DMS153 treated with DMSO at 0.1 percent for 48 hours (cell line): Measurements from ENCODE around the gene SHISA9.

Experiments
- DNase-seq: peaks from one replicate; lab custom pipeline; 2025; ENCODE audit not compliant: unreplicated experiment; lab: John Stamatoyannopoulos, UW

SHISA9 gene

DNA sequence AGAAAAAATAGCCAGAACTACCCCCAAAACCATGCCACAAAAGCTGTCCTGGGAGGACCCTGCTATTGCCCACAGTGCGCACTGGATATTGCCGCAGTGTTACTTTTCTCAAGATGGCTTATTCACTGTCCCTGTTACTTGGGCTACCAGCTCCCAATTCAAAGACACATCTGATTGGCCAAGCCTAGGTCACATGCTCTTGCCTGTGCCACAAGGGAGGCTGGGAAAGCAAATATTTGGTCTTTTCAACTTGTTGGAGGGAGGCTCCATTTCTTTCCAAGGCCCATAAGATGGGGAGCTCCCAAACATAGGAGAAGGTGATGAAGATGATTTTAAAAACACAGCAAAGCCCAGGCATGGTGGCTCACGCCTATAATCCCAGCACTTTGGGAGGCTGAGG is 257.0 kb downstream of the SHISA9 start:
- no peak for DNase-seq

DNA sequence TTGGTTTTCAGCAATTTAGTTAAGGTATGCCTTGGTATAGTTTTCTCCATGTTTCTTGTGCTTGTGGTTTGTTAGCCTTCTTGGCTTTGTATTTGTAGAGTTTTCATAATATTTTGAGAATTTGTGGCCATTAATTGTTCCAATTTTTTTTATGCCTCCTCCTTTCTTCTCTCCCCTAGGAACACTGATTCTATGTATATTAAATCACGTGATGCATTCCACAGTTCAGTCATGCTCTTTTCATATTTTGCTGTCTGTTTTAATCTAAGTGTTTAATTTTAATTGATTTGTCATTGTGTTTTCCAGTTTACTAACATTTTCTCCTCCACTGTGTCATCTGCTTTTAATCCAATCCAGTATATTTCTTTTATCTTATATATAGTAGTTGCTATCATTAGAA is 263.6 kb downstream of the SHISA9 start:
- no peak for DNase-seq

DNA sequence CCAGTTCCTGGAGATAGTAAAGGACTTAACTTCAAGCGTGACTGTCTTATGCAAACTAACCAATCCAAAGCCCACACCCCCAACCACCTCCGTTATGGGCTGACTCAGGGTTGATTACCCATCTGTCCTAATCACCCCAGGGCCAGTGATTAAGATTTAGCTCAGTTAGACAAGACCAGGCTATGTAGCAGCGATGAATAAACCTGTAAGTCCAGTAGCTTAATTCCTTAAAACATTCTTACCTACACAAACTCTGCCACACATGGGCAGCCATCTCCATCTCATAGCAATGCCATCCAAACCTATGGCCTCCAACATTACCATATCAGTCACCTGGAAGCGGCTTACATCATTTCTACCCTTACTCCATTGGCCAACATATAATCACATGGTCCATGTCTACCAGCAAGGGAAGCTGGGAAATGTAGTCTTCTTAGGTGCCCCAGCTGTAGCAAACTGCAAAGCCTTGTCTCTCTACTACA is 266.7 kb downstream of the SHISA9 start:
- DNase-seq = no peak

DNA sequence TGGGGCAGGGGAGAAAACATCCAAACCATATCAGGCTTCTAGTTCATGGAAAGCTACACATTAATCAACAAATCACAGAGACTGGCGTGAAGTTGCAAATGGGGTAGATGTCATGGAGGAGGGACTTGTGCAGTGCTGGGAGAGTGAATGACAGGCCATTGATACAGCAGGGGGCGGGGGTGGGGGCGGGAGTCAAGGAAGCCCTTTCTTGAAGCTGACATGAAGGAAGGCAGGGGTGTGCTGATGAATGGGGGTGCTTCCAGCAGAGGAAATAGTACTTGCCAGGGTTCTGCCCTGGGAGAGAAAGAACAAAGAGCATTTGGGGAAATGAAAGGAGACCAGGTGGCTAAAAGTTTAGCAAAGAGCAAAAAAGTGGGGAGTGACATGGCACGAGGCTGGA is 269.9 kb downstream of the SHISA9 start:
- DNase-seq = no peak

DNA sequence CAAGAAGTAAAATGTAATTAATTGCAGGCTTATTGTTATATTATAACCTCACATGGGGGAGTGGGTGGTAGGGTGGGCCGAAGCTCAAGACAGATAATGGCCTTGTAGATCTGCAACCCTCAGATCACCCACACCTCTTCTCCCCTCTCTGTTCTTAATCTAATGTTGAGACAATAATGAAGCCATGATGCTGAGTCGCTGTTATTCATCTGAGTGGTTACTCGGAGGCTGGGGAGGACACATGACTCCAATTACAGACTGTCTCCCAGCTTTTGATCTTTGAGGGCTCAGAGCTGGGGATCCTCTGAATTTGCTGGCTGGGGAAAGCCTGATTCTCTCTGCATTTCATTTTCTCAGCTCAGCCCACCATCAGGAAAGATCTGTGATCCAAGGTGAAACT is 275.3 kb downstream of the SHISA9 start:
- DNase-seq = no peak

DNA sequence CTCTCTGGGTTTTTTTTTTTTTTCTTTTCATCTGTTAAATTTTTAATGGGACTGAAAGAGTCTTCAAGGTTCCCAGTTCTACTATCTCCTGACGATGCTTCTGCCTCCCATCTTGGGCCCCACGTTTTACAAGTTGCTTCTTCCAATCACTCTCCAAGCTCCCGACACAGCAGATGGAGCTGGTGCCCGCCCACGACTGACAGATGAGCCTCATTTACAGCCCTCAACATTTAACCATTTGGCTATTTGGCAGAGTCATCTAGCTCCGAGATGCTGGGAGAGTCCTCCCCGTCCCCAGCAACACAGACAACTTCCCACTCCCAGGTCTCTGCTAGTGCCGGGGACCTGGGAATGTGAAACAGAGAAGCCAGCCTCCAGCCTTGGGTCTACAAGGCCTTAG is 276.9 kb downstream of the SHISA9 start:
- DNase-seq = no peak

DNA sequence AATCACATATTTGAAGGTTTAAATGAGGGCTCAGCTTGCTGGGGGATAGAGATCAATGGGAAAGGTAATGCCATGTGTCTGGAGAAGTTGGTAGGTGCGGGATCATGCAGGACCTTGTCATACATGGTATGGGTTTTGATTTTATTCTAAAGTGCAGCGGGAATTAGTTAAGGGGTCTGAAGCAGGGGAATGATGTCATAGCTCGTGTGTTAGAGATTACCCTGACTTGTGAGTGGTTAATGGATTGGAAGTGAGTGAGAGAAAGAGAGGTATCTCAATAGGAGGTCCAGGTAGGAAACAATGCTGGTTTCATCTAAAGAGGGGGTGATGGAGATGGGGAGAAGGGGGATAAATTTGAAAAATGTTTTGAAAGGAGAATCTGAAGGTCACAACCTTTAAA is 280.0 kb downstream of the SHISA9 start:
- DNase-seq = no peak

DNA sequence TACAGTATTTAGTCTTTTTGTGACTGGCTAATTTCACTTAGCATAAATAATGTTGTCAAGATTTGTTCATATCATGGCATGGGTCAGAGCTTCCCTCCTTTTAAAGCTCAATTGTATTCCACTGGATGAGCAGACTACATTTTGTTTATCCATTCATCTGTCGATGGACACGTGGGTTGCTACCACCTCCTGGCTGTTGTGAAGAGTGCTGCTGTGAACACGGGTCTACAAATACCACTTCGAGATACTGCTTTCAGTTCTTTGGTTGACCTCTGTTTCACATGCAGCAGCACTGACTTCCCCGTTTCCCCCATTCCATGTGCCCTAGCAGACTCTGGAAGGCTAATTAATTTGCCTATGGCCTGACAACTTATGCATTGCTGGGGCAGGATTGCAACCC is 285.4 kb downstream of the SHISA9 start:
- DNase-seq = no peak

DNA sequence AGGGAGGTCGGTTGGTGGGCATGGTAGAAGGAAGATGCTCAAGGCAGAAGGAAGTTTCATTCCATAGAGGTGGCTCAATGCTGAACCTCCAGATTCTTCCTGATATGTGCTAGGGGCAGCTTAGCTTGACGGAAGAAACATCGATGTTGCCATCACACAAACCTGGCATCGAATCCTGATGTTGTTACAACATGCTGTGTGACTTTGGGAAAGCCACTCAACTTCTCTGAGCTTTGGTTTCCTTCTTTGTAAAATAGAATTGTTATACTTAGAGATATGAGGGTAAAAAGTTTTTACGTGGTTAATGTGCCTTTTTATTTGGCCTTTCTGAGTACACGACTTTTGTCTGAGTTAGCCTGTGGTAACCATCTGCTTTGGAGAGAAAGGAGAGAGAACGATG is 287.9 kb downstream of the SHISA9 start:
- DNase-seq = no peak

DNA sequence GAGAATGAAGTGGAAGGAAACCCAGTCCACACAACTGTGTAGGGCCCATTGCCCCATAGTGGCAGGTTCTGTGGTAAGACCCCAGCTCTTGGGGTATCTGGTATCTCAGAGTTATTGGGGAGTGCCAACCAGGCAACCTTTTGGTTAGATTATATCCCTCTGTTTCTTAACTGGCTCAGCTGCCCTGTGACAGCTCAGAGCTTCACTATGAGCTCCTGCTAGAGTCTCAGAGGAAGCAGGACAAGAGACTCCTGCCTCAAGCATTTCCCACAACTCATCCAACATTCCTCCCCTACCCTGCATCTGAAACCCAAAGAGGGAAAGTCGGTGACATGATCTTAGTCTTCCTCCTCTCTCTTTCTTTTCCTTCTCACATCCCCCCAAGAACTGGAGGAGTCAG is 292.3 kb downstream of the SHISA9 start:
- DNase-seq = no peak

DNA sequence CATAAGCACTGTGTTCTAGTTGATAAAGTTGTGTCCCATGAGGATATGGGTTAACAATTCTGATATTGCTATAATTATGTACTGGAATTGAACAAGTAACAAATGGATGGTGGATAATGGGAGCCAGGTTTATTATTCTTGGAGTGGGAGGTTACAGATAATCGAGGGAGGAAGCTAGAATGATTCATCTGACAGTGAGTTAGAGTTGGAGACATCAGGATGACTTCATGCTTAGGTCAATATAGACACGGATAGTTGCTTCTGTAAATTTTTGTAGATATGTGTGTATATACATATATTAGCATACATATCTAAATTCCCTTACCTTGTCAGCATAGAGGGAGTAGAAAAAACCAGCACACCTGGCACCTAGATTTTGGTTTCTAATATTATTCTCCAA is 293.4 kb downstream of the SHISA9 start:
- DNase-seq = no peak

DNA sequence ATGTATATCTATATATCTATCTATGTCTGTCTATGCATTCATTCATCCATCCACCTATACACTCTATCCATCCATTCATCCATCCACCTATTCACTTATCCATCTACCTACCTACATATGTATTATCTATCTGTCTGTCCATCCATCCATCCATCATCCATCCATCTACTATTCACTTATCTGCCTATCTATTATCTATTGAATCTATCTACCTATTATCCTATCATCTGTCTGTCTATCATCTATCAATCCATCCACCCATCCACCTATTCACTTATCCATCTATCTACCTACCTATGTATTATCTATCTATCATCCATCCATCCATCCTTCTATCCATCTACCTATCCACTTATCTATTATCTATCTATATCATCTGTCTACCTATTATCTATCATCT is 302.3 kb downstream of the SHISA9 start:
- no peak for DNase-seq

DNA sequence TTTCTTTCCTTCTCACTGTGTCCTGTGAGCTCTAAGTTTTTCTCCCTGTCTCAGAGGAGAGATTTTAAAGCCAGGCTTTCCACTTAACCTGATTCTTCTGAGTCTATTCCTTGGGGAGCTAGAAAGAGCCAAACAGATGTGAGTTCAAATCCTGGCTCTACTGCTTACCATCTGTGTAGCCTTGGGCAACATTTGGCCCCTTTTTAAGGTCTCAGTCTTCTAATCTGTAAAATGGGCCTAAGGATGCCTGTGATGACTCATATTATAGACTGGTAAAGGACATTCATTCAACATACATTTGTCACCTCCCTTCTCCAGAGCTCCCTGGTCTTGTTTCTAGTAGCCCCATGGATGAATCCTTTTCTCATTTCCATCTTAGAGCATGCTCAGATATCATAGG is 304.0 kb downstream of the SHISA9 start:
- no peak for DNase-seq

DNA sequence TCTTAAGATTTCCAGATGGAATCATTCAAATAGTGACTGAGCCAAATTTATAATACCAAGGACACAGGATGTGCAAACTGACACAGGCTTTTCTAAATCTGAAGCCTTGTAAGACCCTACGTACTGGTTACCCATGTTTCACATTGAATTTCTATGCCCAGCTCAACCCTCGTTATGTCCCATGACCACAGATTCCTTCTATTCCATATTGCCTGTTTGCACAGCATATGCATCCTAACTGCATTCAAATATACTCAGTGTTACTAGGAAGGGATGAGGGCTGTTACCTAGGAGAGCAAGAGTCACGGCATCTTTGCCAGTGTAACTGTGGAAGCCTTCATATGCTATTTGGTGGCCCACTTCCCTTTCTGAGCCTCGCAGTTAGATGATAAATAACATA is 305.2 kb downstream of the SHISA9 start:
- no peak for DNase-seq

DNA sequence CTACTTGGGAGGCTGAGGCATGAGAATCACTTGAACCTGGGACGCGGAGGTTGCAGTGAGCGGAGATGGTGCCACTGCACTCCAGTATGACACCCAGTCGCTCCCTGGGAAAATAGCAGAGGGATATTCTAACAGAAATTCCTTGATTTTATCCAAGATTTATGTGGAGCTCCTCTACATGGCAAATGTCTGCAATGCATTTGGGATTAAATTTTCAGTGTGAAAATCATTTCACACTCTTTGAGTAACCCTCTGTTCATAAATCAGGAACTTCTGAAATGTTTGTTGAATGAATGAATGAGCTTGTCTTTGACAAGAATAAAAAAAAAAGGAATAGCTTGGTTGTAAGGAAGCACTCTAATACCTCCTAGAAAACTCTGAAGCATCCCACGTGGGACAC is 305.8 kb downstream of the SHISA9 start:
- no peak for DNase-seq

DNA sequence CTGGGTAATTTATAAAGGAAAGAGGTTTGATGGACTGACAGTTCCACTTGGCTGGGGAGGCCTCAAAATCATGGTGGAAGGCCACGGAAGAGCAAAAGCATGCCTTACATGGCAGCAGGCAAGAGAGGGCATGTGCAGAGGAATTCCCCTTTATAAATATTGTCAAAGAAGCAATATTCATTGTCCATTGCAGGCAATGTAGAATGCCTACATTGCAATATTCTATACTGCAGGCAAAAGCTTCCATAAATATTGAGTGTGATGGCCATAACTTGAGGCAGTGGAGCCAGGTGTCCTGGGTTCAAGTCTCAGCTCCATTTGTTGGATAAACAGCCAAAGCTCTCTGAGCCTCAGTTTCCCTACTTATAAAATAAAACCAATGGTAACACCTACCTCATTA is 322.3 kb downstream of the SHISA9 start:
- DNase-seq = no peak

DNA sequence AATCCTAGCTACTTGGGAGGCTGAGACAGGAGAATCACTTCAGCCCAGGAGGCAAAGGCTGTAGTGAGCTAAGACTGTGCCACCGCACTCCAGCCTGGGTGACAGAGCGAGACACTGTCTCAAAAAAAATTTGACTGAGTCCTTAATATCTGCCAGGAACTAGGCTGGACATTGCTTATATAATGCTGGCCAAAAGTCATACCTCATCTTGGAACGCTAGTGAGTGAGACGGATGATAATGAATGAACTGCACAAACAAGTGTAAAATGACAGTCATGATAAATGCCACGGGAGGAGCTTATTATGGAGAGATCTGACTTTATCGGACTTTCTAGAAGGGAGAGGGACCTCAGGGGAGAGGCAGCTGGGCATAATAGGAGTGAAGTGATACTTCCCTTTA is 327.6 kb downstream of the SHISA9 start:
- DNase-seq = no peak

DNA sequence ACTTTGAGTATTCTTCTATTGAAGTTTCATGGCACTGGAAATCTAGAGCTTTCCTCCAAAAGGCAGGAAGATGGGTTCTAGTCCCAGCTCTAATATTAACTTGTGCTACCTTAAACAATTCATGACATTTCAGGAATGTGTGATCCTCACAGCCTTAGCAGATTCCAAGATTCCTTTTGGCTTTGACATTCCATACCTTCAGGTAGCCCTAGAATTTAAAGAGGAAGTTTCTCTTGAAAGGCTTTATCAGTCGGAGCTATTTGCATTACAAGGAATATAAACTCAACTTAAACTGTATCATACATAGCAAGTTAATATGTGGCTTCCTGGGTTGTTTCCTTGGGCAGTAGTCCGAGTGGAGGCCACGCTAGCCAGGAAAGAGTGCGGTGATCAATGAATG is 330.0 kb downstream of the SHISA9 start:
- DNase-seq = no peak

DNA sequence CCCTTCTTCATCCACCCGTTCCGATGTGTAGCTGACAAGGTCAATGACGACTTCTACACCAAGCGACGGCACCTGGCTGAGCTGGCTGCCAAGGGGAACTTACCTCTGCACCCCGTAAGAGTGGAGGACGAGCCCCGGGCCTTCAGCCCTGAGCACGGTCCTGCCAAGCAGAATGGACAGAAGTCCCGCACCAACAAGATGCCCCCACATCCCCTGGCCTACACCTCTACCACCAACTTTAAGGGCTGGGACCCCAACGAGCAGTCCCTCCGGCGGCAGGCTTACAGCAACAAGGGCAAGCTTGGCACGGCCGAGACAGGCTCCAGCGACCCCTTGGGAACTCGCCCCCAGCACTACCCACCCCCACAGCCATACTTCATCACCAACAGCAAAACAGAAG is 333.6 kb downstream of the SHISA9 start:
- no peak for DNase-seq

DNA sequence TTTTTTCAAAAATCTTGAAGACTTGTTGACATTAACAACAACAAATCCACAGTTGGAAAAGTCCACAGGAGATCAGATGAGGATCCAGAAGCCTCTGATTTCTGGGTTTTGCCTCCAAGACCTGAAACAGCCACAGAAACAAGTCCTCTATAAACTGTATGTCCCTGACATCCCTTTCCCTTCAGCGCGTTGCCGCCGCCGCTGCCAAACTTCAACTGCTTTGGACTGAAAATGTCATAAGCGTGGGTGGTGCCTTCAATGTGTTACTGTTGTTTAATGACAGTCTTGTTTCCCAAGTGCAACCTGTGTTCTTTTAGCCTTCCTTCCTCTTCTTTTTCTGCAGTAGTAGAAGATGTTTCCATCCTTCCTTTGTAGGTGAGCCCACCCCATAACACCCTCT is 334.9 kb downstream of the SHISA9 start:
- DNase-seq = no peak

DNA sequence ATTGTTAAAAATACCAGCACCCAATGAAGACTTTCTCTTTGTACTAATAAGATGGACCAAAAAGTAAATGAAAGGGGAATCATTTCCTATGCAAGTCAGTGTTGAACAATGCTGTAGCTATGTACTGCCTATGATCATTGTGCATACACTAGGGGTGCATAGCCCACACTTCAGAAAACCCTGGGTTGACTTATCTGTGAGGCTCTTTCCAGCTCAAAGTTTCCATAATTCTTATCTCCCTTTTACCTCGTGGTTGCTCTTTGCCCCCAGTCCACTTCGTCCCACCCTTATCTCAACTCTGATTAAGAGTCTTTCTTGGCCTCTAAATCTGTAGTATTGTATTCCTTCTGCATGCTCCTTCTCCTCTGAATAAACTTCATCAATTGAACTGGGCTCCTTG is 336.8 kb downstream of the SHISA9 start:
- DNase-seq = no peak

DNA sequence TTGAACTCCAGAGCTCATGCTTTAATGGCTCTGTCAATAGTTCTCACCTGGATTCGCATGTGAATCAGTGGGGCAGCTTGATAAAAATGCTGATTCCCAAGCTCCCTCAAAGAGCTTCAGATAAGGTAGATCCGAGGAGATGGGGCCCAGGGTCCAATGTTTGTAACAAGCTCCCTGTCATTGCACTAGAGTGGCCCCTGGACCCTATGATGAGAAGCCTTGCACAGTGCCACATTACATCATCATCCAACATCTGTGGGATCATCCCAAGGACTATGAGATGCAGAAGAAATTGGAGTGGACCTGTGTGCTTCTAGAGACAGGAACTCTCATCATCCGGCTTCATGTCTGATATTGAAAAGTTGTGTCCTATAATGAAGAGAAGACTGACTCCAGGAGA is 340.8 kb downstream of the SHISA9 start:
- no peak for DNase-seq

DNA sequence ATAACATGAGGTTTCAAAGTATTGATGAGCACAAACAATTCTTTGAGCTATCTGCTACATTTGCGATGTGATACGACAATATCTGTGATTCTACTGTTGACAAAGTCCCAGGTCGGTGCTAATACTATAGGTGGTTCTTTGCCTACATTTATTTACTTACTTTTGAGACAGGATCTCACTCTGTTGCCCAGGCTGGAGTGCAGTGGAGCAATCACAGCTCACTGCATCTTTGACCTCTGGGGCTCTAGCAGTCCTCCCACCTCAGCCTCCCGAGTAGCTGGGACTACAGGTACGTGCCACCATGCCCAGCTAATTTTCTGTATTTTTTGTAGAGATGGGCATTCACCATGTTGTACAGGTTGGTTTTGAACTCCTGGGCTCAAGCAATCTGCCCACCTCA is 343.4 kb downstream of the SHISA9 start:
- DNase-seq = no peak

DNA sequence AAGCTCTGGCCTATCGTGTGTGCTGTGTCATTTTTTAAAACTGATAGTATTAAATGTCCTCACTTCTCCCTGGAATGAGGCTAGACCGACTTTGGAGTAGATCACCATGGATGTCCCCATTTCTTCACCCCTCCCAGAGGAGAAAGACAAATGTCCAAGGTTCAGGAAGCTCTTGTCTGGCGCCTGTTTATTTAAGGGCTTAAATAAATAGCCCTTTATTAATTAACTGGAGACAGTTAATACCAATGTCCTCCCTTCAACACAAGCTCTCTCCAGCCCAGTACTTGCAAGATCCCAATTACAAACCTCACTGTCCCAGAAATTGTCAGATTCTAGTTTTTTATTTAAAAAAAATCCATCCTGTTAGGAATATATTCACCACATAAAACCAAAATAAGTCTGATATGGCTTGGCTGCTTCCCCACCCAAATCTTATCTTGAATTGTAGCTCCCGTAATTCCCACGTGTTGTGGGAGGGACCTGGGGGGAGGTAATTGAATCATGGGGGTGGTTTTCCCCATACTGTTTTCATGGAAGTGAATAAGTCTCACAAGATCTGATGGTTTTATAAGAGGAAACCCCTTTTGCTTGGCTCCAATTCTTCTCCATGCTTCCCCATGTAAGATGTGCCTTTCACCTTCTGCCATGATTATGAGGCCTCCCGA is 344.4 kb downstream of the SHISA9 start:
- no peak for DNase-seq
